Upper lobe of left lung (tissue), 6 donors: ENCODE measurements around the gene VOPP1. TPM values are rescaled to one million over a fixed set of nuclear protein-coding genes. Genes with fewer than 3 reads are reported as not detected.

Source experiments
- ATAC-seq, 2 donors: fragments of 200-7000 bp; cut with Tn5 transposase; one replicate each; pipeline ENCODE4 v1.9.1; 2022; ENCODE audit warnings: mild to moderate bottlenecking in 2 of 2, moderate library complexity in 2 of 2; ENCODE audit not compliant: low FRiP score in 2 of 2
- DNase-seq, 2 donors: peaks; one replicate each; pipeline ENCODE4 v3.0.0-alpha.2; 2019 to 2020
- H3K27ac ChIP-seq, 4 donors: fragments of 200-600 bp; sonication (generic); one replicate each; pipeline ENCODE4 v1.5.1; 2016 to 2019
- H3K27me3 ChIP-seq, 4 donors: fragments of 200-600 bp; sonication (generic); one replicate each; pipeline ENCODE4 v1.5.1; 2017 to 2019
- H3K36me3 ChIP-seq, 4 donors: fragments of 200-600 bp; sonication (generic); one replicate each; pipeline ENCODE4 v1.5.1; 2016 to 2019
- H3K4me1 ChIP-seq, 4 donors: fragments of 200-600 bp; sonication (generic); one replicate each; pipeline ENCODE4 v1.5.1; 2018 to 2019
- H3K4me3 ChIP-seq, 4 donors: fragments of 200-600 bp; sonication (generic); one replicate each; pipeline ENCODE4 v1.5.1; 2017 to 2019; ENCODE audit warnings: mild to moderate bottlenecking in 2 of 4, moderate library complexity in 1 of 4
- H3K9me3 ChIP-seq, 4 donors: fragments of 200-600 bp; sonication (generic); one replicate each; pipeline ENCODE4 v1.5.1; 2018 to 2019
- CTCF ChIP-seq, 6 experiments: fragments of 450-650 bp in 4 of 6; fragments of 200-600 bp in 2 of 6; sonication (generic) in 2 of 6; IDR thresholded peaks; one replicate each; pipeline ENCODE4 v1.5.1; 2016 to 2019; ENCODE audit warnings: antibody characterized with exemption in 6 of 6
- EP300 ChIP-seq, 4 donors: sonication (generic); formaldehyde crosslinking; IDR thresholded peaks; one replicate each; pipeline ENCODE4 v1.5.1; 2017; ENCODE audit warnings: antibody characterized with exemption in 4 of 4, control low read depth in 2 of 4
- POLR2A ChIP-seq, 4 donors: fragments of 450-650 bp; IDR thresholded peaks; one replicate each; pipeline ENCODE4 v1.5.1; 2016 to 2017; ENCODE audit warnings: antibody characterized with exemption in 4 of 4, mild to moderate bottlenecking in 2 of 4
- POLR2AphosphoS5 ChIP-seq, 2 donors: sonication (generic); formaldehyde crosslinking; IDR thresholded peaks; one replicate each; pipeline ENCODE4 v1.5.1; 2017; ENCODE audit warnings: antibody characterized with exemption in 2 of 2
- WGBS, 2 donors: methylation state at CpG; one replicate each; pipeline ENCODE4 v1.1.5; 2017 to 2018; 5-methylcytosine and 5-hydroxymethylcytosine counted together
- total RNA-seq, 6 donors: library from RNA; depleted of rRNA in 4 of 6; stranded (reverse); fragments of >200 nt in 4 of 6; gene quantifications; one replicate each; pipeline versions ENCODE4 v1.1.0 to v1.2.1, GENCODE V29; 2016 to 2021
- donor health status: DM: no; HTN: no; CAD: no; lungs with moderate emphysema.
- donor health status: DM: no; HTN: yes; CAD: no; lungs with severe emphysema.

VOPP1 gene
- total RNA-seq, 6 donors from 2014 or later: 27.2 to 67.6 (median 45.0) TPM

- ATAC-seq (no peak), DNase-seq (no peak)
- Histone ChIP-seq H3K9me3 (no peaks in the 10 kb centered on the region), H3K36me3 (no peaks in the 10 kb centered on the region), H3K27ac (peak overlapping the region in 1 of 4 donors; percentile 33), H3K4me1 (peaks cover 24 to 48% (median 39%) of the 10 kb centered on the region in 4 donors), H3K4me3 (no peak overlapping the region), H3K27me3 (no peaks in the 10 kb centered on the region)
- no peak for TF ChIP-seq CTCF (IDR thresholded peaks at IDR 0.05)
- no peak for TF ChIP-seq EP300 (IDR thresholded peaks at IDR 0.05)
- TF ChIP-seq POLR2A (IDR thresholded peaks at IDR 0.05): no peak
- no peak for TF ChIP-seq POLR2AphosphoS5 (IDR thresholded peaks at IDR 0.05)
- 46 to 53% methylated on average over 4 of the region's 4 CpGs for WGBS, 2 donors
These were observed 3.6 kb downstream of the VOPP1 start for GRCh38 chr7:55568613-55569268.

- H3K36me3 ChIP-seq: no peaks in the 10 kb centered on the region
- no peak for TF ChIP-seq CTCF (IDR thresholded peaks at IDR 0.05)
- no peak for TF ChIP-seq POLR2A (IDR thresholded peaks at IDR 0.05)
- TF ChIP-seq POLR2AphosphoS5 (IDR thresholded peaks at IDR 0.05): no peak
- TF ChIP-seq EP300 (IDR thresholded peaks at IDR 0.05): no peak
- ATAC-seq: no peak
- no peak overlapping the region for H3K27ac ChIP-seq
- no peaks in the 10 kb centered on the region for H3K27me3 ChIP-seq
- no peaks in the 10 kb centered on the region for H3K9me3 ChIP-seq
- no peak for DNase-seq
- no peak overlapping the region for H3K4me3 ChIP-seq
- peaks cover 14 to 37% (median 29%) of the 10 kb centered on the region in 4 donors for H3K4me1 ChIP-seq
- 73 to 74% methylated on average over 3 of the region's 3 CpGs for WGBS, 2 donors
These were observed 4.7 kb downstream of the VOPP1 start for GRCh38 chr7:55567571-55567970.

- TF ChIP-seq EP300 (IDR thresholded peaks at IDR 0.05) (no peak), CTCF (IDR thresholded peaks at IDR 0.05) (no peak), POLR2A (IDR thresholded peaks at IDR 0.05) (no peak), POLR2AphosphoS5 (IDR thresholded peaks at IDR 0.05) (no peak)
- no peak for ATAC-seq
- Histone ChIP-seq H3K27ac (no peak overlapping the region), H3K9me3 (no peaks in the 10 kb centered on the region), H3K27me3 (no peaks in the 10 kb centered on the region), H3K36me3 (no peaks in the 10 kb centered on the region), H3K4me3 (no peak overlapping the region), H3K4me1 (peaks cover 8 to 32% (median 25%) of the 10 kb centered on the region in 4 donors)
- DNase-seq: no peak
- 53 to 60% methylated on average over 3 of the region's 3 CpGs for whole genome bisulfite sequencing, 2 donors
These were observed 6.6 kb downstream of the VOPP1 start for GRCh38 chr7:55565681-55566080.

- Histone ChIP-seq H3K4me3 (no peak overlapping the region), H3K27me3 (no peaks in the 10 kb centered on the region), H3K27ac (no peak overlapping the region), H3K9me3 (no peaks in the 10 kb centered on the region), H3K4me1 (peaks cover 4 to 20% (median 7%) of the 10 kb centered on the region in 4 donors), H3K36me3 (no peaks in the 10 kb centered on the region)
- ATAC-seq (no peak), DNase-seq (no peak)
- no peak for TF ChIP-seq POLR2AphosphoS5 (IDR thresholded peaks at IDR 0.05)
- TF ChIP-seq POLR2A (IDR thresholded peaks at IDR 0.05): no peak
- TF ChIP-seq CTCF (IDR thresholded peaks at IDR 0.05): no peak
- TF ChIP-seq EP300 (IDR thresholded peaks at IDR 0.05): no peak
- 63 to 80% methylated on average over 2 to 4 of the region's 4 CpGs for WGBS, 2 donors
These were observed 8.5 kb downstream of the VOPP1 start for GRCh38 chr7:55563596-55564325.
